ENCODE data around the gene CRKL. TPM values are rescaled to one million over a fixed set of nuclear protein-coding genes. Genes with fewer than 3 reads are reported as not detected.
"Not testable (repeated sequence)": the region's sequence is repeated elsewhere in the genome, so short reads cannot be mapped to it uniquely, and the experiment has no call there.

CRKL gene
- total RNA-seq, 1 donor: 38.4 TPM

- Histone ChIP-seq H3K4me3 (ENCODE audit: insufficient read depth, low read length) (no peak overlapping the region), H3K27me3 (ENCODE audit: insufficient read depth, low read length) (no peaks in the 10 kb centered on the region), H2AFZ (ENCODE audit: low read length) (no peak overlapping the region), H3K9me3 (ENCODE audit: low read depth, low read length) (no peaks in the 10 kb centered on the region), H3K4me1 (ENCODE audit: insufficient read depth, low read length) (peaks cover 23% of the 10 kb centered on the region), H4K20me1 (ENCODE audit: insufficient read depth, low read length) (no peaks in the 10 kb centered on the region), H3K4me2 (ENCODE audit: insufficient read depth, low read length) (no peak overlapping the region), H3K36me3 (ENCODE audit: insufficient read depth, low read length) (no peaks in the 10 kb centered on the region), H3K79me2 (ENCODE audit: insufficient read depth, low read length) (no peaks in the 10 kb centered on the region), H3K27ac (ENCODE audit: low read depth, low read length) (no peak overlapping the region)
- TF ChIP-seq, protein P1, sequence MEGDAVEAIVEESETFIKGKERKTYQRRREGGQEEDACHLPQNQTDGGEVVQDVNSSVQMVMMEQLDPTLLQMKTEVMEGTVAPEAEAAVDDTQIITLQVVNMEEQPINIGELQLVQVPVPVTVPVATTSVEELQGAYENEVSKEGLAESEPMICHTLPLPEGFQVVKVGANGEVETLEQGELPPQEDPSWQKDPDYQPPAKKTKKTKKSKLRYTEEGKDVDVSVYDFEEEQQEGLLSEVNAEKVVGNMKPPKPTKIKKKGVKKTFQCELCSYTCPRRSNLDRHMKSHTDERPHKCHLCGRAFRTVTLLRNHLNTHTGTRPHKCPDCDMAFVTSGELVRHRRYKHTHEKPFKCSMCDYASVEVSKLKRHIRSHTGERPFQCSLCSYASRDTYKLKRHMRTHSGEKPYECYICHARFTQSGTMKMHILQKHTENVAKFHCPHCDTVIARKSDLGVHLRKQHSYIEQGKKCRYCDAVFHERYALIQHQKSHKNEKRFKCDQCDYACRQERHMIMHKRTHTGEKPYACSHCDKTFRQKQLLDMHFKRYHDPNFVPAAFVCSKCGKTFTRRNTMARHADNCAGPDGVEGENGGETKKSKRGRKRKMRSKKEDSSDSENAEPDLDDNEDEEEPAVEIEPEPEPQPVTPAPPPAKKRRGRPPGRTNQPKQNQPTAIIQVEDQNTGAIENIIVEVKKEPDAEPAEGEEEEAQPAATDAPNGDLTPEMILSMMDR (IDR thresholded peaks at IDR 0.05; ENCODE audit: extremely low read depth, low read depth, low read length): no peak
- no peak for DNase-seq (ENCODE audit: insufficient read length, low spot score, missing footprints)
These were observed 10.8 kb upstream of the CRKL start for GRCh38 chr22:20906387-20906767.

DNA sequence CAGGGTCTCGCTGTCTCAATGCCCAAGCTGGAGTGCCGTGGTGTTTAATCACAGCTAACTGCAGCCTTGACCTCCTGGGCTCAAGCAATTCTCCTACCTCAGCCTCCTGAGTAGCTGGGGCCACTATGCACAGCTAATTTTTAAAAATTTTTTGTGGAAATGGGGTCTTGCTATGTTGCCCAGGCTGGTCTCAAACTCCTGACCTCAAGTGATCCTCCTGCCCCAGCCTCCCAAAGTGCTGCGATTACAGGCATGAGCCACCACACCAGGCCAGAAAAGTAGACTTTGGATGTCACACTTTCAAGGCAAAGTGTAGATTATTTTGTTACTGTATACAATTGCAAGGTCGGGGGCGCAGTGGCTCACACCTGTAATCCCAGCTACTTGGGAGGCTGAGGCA, 8.5 kb upstream of the CRKL start:
- H3K27ac ChIP-seq (ENCODE audit: low read depth, low read length); DNase-seq (ENCODE audit: insufficient read length, low spot score, missing footprints); H3K27me3 ChIP-seq (ENCODE audit: insufficient read depth, low read length); H2AFZ ChIP-seq (ENCODE audit: low read length); H3K4me3 ChIP-seq (ENCODE audit: insufficient read depth, low read length); H3K79me2 ChIP-seq (ENCODE audit: insufficient read depth, low read length); H3K9me3 ChIP-seq (ENCODE audit: low read depth, low read length); H3K4me2 ChIP-seq (ENCODE audit: insufficient read depth, low read length); H3K36me3 ChIP-seq (ENCODE audit: insufficient read depth, low read length); H4K20me1 ChIP-seq (ENCODE audit: insufficient read depth, low read length): not testable (repeated sequence)
- H3K4me1 ChIP-seq (ENCODE audit: insufficient read depth, low read length): peaks cover 23% of the 10 kb centered on the region

- no peaks in the 10 kb centered on the region for H3K79me2 ChIP-seq (ENCODE audit: insufficient read depth, low read length)
- H3K4me2 ChIP-seq (ENCODE audit: insufficient read depth, low read length): no peak overlapping the region
- TF ChIP-seq, protein P1 (IDR thresholded peaks at IDR 0.05; ENCODE audit: extremely low read depth, low read depth, low read length): no peak
- no peaks in the 10 kb centered on the region for H3K9me3 ChIP-seq (ENCODE audit: low read depth, low read length)
- no peaks in the 10 kb centered on the region for H3K36me3 ChIP-seq (ENCODE audit: insufficient read depth, low read length)
- no peak overlapping the region for H3K4me3 ChIP-seq (ENCODE audit: insufficient read depth, low read length)
- no peaks in the 10 kb centered on the region for H3K27me3 ChIP-seq (ENCODE audit: insufficient read depth, low read length)
- DNase-seq (ENCODE audit: insufficient read length, low spot score, missing footprints): no peak
- H2AFZ ChIP-seq (ENCODE audit: low read length): no peak overlapping the region
- no peak overlapping the region for H3K27ac ChIP-seq (ENCODE audit: low read depth, low read length)
- H3K4me1 ChIP-seq (ENCODE audit: insufficient read depth, low read length): peaks cover 16% of the 10 kb centered on the region
- H4K20me1 ChIP-seq (ENCODE audit: insufficient read depth, low read length): no peaks in the 10 kb centered on the region
These were observed 7.5 kb upstream of the CRKL start for GRCh38 chr22:20909543-20910303.

DNA sequence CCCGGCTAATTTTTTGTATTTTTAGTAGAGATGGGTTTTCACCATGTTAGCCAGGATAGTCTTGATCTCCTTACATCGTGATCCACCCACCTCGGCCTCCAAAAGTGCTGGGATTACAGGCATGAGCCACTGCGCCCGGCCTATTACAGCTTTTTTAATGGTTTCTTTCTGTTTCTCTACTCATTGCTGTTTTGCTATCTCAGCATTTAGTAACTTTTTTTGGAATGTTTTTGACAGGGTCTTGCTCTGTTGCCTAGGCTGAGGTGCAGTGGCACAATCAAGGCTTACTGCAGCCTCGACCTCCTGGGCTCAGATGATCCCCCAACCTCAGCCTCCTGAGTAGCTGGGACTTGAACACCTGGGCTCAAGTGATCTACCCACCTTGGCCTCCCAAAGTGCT, 4.7 kb upstream of the CRKL start:
- Histone ChIP-seq H3K36me3 (ENCODE audit: insufficient read depth, low read length) (no peaks in the 10 kb centered on the region), H3K27ac (ENCODE audit: low read depth, low read length) (no peak overlapping the region), H3K27me3 (ENCODE audit: insufficient read depth, low read length) (no peaks in the 10 kb centered on the region), H4K20me1 (ENCODE audit: insufficient read depth, low read length) (no peaks in the 10 kb centered on the region), H2AFZ (ENCODE audit: low read length) (no peak overlapping the region), H3K4me3 (ENCODE audit: insufficient read depth, low read length) (no peak overlapping the region), H3K4me2 (ENCODE audit: insufficient read depth, low read length) (no peak overlapping the region), H3K79me2 (ENCODE audit: insufficient read depth, low read length) (peaks cover 2% of the 10 kb centered on the region), H3K4me1 (ENCODE audit: insufficient read depth, low read length) (peaks cover 4% of the 10 kb centered on the region), H3K9me3 (ENCODE audit: low read depth, low read length) (no peaks in the 10 kb centered on the region)
- DNase-seq (ENCODE audit: insufficient read length, low spot score, missing footprints): no peak
- TF ChIP-seq, protein P1 (IDR thresholded peaks at IDR 0.05; ENCODE audit: extremely low read depth, low read depth, low read length): no peak
